HG03039 (cell line): ENCODE results near the gene EML5.
"Not testable (repeated sequence)": the region's sequence is repeated elsewhere in the genome, so short reads cannot be mapped to it uniquely, and the experiment has no call there.

Experiments used
- ATAC-seq: cut with Tn5 transposase; IDR thresholded peaks from one replicate; pipeline ENCODE4 v1.9.1; 2021; ENCODE audit warnings: mild to moderate bottlenecking, moderate library complexity; ENCODE audit not compliant: unreplicated experiment

The EML5 gene

DNA sequence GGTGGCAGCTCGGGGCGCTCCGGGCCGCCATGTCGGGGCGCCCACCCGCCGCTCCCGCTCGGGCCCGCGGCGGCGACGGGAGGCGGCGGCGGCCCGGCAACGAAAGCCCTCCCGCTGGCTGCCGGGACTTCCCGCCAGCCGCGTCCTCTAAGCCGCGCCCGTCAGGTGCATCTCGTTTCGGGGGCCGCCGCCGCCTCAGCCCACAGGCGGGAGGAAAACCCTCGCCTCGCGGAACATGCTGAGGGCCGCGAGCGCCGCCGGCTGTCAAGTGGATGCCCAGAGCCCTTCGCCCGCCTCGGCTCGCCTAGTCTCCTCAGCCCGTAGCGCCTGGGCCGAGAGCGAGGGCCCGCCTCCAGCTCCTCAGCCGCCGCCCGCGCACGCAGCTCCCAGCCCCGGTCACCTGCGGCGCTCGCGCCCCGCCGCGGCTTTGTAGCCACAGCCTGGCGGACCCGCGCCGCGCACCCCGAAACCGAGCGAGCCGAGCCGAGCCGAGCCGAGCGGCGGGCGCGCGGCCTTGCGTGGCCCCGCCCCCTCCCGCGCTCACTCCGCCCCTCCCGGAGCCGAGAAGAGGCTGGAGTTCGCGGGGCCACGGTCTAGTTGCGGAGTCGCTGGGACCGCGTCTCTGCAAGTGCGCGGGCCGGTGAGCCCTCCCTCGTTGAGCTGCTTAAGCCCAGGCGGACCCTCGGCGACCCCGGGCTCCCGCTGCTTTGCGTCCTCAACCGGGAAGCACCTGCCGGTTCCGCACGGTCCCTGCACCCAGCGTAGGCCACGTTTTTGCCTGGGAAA lies at the start of gene EML5:
EML5 (minus strand) TSS at position 481 of the 786 bp plus-strand sequence; CDS start at position 31, 450 bp downstream.
- ATAC-seq: peak; percentile 89

DNA sequence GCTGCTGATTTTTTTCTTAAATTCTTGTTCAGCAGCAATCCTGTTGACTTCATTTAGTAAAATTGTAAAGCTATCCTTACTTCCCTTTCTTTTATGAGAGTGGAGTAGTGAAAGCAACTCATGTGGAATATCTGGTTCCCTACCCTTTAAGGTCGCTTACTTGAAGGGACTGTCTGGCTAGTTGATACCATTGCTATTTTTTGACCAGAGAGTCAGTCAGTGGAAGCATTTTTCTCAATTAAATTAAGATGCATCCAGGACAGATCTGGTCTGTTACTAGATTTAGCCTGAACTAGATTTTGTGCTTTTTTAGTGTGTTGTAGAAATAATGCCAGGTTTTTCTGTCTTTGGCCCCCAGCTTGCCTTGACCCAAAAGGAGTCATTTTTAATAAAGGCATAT lies 49.7 kb upstream of the EML5 start:
- no peak for ATAC-seq

DNA sequence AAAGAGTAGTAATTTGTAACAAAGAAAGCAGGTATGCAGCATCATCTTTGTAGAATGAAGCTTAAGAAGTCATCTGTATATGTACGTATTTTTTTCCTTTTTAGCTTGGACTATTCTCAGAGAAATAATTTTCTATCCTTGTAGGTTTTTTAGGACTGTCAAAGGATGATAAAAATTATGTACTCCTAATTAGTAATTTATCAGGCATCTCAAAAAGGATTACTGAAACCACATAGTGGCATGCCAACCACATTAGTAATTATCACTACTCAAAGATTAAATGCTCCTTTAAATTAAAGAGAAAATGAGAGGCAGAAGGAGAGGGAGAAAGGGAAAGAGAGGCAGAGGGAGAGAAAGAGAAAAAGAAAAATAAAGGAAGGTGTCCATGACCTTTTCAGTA lies 49.0 kb upstream of the EML5 start:
- no peak for ATAC-seq

DNA sequence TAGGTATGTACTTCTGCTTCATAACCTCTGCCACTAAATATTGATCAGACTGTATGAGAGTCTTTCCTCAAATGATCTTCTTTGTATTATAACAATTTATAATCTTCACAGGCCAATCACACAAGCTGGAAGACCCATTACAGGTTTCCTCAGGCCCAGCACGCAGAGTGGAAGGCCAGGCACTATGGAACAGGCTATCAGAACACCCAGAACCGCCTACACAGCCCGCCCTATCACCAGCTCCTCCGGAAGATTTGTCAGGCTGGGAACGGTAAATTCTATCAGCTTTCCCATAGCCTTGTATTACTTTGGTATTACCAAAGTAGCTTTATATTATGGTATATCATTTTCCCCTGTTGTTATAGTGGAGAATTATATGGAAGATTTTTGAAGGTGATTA lies 48.2 kb upstream of the EML5 start:
- no peak for ATAC-seq

DNA sequence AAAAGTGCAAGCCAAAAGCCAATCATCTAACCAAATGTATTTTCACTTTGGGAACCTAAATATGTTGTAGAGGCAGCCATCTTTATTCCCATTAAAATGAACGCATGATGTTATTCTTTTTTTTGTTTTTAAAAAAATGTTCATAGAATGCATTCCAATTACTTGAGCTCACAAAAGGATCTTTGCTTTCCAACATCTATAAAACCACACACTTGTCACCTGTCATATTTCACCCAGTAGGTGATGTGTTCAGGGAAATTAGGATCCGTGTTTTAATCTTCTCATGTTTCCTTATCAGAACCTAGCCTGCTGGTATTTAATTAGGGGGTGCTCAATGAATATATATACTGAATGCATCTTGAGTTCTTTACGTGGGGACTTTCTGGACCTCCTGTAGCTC lies 45.3 kb upstream of the EML5 start:
- no peak for ATAC-seq

DNA sequence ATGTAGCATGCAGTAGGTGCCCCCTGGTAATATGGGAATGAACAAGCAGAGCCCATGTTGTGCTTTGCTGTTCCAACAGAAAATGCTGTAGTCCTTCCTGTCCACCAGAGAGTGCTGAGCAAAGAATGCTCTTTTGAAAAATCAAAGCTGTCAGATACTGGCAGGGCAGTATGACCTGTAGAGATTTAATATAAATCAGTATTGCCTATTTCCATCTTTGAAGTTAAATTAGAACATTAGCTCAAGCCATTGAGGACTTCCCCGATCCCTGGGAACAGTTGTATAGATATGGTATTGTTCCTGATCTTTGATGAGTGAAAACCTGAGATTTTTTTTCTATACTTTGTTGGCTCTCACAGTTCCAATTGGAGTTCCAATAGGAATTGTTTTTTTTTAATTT lies 44.7 kb upstream of the EML5 start:
- no peak for ATAC-seq

DNA sequence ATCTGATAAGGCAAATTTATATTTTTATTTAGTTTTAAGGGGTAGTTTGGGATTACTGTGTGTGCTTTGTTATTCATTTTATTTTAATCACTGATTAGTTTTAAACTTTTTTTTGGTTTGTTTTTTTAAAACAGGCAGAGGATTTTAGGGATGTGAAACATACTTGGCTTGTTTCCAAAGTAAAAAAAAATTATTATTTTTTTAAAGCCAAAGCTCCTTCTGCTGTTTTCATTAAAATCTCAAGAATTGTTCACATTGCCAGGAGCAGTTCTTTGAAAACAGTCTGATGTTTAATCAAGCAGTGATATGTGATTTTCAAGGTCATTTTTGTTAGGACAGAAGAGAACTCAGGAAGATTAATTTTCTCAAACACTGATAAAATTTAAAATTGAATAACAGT lies 42.9 kb upstream of the EML5 start:
- ATAC-seq: no peak

DNA sequence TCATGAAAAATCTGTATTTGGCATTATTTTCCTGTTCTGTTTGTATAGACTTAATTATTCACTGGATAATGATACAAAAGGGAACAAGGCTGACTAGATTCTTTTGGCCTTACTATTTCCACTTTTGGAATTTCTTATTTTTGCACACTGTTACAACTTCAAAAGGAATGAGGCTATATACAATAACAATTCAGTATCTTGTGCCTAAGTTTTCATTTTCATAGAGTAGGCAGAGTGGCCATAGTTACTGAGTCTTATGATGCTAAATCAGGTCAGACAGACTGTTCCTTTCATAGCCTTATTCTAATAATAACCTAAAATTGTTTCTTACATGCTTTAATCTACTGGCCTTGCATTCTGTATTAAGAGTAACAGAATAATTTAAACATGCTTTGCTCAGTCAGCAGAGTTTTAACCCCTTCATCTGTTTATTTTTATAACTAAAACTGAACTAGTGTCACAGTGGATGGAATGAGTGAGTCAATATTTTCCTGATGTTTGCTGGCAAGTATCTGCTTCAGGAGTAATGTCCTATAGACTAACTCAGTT lies 42.2 kb upstream of the EML5 start:
- ATAC-seq: no peak

DNA sequence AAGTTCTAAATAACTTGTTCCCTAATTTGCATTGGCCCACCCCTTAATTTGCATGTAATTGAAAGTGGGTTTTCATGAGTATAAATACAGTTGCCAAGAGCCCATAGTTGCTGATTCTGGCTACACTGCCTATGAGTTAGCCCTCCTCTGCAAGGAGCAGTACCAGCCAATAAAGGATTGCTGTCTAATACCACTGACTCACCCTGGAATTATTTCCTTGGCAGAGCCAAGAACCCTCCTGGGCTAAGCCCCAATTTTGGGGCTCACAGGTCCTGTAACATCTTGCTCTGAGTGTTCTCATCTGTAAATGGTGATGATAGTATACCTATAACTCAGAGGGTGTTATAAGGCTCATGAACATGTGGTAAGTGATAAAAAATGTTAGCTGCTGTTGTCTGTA lies 38.5 kb upstream of the EML5 start:
- ATAC-seq: no peak

DNA sequence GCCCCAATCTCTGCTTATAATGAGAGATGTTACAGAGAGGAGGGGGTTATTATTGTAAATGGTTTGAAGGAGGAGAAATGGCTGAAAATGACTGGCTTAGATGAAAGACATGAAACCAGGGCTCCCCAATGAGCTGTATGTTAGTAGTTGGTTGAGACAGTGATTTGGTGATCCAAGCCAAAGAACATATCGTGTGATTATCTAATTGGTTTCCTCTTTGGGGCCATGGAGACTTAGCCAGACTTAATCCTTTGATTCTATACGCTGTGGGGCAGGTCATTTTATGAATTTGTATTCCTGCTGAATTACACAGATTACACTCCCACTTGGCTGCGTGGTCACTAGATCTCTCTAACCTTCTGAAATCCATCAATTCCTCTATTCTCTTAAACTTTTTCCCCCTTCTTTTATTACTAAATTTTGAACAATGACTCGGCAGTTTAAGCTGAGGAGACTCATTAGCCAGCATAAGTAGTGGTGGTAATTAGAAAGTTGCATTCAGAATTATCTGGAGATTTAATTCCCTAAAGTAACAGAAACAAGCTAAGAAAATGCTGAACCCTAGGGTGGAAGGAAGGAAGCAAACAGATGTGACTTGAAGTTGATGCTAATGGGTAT lies 37.0 kb upstream of the EML5 start:
- no peak for ATAC-seq

DNA sequence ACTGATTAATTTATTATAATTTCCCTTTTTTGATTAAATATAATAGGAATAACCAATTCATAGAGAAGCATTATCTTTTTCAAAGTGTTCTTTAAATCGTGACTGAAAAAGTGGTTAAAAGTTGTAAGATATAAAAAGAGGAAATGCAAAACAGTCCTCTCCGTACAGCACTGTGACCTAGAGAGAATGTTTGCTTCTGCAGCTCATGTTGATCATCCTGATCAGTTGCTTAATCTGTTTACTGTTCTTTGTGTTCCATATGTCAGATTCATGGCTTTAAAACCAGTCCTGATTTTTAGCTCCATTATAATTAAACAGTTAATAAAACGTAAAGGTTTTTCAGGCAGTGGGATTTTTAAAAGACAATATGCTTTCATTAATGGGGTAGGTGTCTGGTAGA lies 36.4 kb upstream of the EML5 start:
- no peak for ATAC-seq

DNA sequence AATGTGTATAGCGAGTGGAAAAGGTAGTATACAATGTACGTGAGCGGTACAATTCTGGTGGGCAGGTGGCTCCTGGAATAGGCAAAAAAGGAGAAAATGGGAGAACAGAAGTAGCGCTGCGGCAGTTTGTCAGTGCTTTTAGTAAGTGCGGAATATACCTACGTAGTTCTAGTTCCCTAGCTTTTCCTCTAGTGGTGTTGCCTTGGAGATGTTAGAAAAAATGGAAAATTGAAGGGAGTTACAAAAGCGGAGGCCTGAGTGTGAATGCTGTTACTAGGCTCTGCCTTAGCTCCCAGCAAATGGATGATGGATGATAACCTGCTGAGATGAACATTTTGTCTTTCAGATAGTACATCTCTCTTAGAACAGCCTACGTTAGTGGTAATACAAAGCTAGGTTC lies 32.8 kb upstream of the EML5 start:
- no peak for ATAC-seq

DNA sequence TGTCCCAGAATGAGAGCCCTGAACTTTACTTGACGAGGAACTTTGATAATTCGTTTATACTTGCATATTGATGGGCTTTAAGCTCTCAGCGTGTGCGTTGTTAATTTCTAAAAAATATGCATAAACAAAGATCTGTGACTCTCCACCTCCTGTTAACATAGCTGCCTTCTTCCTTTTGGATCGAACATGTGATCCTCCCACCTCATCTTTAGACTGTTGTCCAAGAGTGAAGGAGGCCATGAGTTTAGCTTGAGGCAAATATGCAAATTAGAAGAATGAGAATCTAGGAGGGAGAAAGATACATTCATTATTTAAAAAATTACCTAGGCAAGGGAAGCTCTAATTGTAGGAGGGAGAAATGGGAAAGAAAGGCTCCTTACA lies 32.3 kb upstream of the EML5 start:
- ATAC-seq: no peak

DNA sequence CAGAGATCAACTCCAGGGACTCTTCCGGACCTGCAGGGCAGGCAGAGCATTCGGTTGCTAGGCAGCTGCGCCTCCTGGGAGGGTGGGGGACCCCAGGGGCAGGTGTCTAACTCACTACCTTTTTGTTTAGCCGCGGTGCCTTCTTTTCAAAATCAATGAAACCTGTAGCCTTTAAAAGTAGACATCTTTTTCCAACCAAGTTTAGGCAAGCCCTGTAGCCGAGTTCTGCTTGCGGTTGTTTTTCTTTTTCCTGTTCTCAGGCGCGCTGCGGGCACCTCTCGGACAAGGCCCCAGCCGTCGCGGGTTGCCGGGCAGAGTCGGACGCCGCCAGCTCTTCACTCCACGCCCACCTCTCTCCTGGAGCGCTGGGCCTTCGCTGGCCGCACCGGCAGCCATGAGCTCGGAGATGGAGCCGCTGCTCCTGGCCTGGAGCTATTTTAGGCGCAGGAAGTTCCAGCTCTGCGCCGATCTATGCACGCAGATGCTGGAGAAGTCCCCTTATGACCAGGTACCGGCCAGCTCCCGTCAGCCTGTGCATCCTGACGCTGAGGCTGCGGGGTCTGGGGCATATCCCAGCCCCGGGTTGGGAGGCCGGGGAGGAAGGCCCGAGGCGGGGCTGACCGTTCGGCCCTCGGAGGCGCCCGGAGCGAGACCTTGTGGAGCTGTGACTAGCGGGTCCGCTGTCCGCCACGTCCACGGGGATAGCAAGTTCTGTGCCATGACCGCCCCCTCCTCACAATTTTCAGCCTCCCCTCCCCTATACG lies 31.7 kb upstream of the EML5 start, which contains the start of gene TTC8:
TTC8 (plus strand) TSS at position 338 of the 764 bp plus-strand sequence; CDS start at position 395, 57 bp downstream.
- ATAC-seq: peak; percentile 98

DNA sequence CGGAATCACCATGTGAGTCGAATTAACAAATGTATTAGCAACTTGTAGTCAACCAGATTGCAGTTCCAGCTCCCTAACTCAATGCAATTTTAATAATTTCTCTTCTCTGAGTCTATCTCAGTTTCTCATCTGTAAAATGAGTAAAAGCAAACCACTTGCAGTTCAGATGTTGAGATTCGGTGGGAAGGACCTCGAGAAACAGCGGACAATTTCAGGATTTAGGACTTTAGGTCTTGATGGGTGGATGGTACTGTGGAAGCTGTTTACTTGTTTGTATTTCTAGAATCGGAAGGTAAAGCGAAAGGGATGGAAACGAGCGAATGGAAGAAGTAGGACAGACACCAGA lies 31.2 kb upstream of the EML5 start:
- peak; percentile 1 for ATAC-seq

DNA sequence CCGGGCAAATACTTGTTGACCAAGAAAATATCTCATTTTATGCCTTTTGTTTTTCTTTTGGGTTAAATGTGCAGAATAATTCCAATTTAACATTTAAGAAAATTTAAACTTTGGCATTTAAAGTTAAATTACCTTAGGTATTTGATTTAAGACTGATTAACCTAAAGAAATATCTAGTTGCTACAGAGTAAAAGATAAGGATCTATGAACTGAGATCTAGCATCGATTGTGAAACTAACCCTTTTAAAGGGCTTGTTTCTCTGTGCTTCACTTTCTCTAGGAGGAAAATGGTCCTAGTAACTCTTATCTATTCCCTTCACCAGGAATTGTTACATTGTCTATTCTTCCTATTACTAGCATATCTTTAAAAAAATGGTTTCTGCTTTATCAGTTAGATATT lies 29.1 kb upstream of the EML5 start:
- ATAC-seq: no peak

DNA sequence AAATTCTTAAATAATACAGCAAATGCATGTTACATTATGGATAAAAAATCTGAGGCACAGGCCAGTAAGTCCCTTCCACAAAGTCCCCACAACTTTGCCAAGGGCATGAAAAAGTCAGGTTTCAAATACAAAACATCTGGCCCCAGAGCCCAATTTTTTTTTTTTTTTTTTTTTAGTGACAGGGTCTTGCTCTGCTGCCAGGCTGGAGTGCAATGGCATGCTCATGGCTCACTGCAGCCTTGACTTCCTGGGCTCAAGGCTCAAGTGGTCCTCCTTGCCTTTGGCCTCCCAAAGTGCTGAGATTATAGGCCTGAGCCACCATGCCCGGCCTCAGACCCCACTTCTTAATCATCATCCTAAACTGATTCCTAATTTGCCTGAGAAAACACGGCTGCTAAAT lies 28.6 kb upstream of the EML5 start:
- ATAC-seq: no peak

DNA sequence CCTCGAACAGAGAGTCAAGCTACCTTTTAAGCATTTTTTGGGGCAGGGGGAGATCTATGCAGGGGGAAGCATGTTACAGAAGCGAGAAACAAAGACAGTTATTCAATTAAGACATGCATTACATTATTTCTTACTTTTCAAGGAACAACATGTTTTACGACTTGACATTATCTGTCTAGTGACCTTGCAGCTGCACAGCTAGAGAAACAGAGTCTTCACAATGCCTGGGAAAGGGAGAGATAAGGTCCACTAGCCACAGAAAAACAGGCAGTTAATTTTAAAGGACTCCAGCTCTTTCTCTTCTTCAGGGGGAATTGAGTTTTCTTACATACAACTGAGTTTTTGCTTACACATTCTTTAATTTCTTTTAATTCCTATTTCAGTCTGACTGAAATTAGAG lies 26.9 kb upstream of the EML5 start:
- not testable (repeated sequence) for ATAC-seq

DNA sequence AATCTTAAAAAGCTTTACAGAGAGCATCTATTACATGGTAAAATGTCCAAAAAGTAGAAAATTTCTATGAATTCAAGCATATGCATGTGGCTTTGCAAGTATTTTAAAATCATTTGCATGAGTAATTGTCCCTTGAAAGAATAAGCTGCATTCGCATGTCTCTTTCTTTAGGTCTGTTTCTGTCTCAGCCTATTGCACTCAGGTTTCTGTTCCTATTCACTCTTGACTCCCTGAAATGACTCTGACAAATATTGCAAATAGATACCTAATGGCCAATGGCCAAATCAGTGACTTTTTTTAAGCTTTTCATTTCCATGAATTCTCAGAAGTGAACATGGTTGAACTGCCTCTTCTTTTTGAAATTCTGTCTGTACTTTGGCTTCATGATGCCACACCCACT lies 25.3 kb upstream of the EML5 start:
- no peak for ATAC-seq

DNA sequence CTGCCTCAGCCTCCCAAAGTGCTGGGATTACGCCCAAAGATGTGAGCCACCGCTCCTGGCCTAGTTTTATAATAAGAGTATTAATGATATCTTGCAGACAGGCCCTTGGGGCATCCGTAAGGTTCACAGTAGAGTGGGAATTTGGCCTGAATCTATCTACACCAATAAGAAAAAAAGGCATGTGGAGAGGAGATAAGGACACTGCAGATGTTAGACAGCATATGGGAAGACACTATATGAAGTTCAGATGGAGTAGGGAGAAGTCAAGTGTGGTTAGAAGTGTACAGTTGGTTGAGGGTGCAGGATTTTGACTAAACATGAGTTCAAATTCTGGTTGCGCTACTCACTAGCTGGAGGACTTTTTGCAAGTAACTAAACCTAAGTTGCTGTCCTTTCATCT lies 23.2 kb upstream of the EML5 start:
- ATAC-seq: no peak

DNA sequence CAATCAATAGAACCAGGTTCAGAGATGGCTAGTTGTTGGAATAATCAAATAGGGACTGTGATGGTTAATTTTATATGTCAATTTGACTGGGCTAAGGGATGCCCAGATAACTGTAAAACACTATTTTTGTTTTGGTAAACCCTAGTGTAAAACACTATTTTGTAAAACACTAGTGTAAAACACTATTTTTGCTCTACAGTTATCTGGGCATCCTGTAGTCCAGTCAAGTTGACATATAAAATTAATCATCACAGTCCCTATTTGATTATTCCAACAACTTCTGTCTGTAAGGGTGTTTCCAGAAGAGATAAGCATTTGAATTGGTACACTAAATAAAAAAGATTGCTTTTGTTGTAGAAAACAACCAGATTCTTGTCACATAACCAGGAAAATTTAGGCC lies 15.6 kb upstream of the EML5 start:
- no peak for ATAC-seq

DNA sequence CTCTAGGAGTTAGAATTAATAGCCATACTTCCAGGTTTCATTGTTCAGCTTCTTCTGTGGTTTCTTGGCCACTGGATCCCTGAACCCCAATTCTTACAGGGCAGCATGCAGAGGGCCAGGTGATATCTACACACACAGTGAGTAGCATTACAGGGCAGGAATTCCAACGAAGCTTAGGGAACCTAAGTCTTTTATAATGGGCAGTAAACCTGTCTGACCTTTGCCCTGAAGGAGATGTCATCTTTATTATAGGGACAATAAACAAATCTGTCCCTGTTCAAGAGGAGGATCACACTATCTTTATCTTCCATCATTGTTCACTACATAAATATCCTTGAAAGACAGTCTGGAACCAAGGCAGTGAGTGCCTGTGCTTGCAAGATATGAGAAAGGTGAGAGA lies 11.7 kb upstream of the EML5 start:
- ATAC-seq: no peak
